ENCODE measurements around the gene TLX1.

DNA sequence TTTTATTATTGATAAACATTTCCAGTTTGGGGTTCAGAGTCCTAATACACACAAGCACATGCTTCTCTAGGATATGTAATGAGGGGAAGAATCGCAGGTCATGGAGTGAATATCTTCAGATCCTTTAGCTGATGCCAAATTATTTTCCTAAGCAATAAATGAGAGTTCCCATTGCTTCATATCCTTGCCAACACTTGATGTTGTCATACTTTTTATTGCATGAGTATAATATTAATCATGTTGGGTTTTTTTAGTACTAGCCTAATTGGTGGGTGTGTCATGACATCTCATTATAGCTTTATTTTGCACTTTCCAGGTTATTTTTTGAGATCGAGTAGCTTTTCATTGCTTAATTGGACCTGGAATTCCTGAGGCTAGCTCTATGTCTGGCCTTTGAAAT, 35.3 kb downstream of the TLX1 start:
- TF ChIP-seq POLR2AphosphoS2 (conservative IDR thresholded peaks at IDR 0.05; ENCODE audit: low read length) (no peak), POLR2A (IDR thresholded peaks at IDR 0.05; ENCODE audit: low read length) (no peak), CBX2 (IDR thresholded peaks at IDR 0.05; ENCODE audit: borderline replicate concordance, low read depth) (no peak)

Measured in A549 (cell line).